NAMALWA (cell line): ENCODE data around the gene PPP4R1.

ENCODE experiments used
- DNase-seq: peaks from one replicate; pipeline ENCODE4 v3.0.0-alpha.2; 2015; ENCODE audit warnings: low spot score

The PPP4R1 gene

DNA sequence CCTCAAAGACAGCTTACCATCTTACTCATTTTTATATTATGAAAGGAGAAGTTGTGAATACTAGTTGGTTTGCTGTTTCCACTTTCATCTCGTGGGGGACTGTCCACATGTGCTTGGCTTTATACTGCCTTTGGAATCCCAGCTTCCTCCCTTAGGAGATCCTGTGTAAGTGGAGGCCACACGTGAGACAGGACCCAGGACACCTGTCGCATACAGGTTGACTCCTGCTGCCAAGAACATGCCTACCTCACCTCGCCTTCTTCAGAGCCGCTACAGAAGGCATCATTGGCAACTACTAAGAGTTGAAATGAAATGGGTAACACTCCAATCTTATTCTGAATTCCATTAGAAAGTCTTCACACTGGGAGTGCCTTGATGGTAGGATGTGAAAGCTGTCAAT is 69.3 kb downstream of the PPP4R1 start:
- DNase-seq = no peak

DNA sequence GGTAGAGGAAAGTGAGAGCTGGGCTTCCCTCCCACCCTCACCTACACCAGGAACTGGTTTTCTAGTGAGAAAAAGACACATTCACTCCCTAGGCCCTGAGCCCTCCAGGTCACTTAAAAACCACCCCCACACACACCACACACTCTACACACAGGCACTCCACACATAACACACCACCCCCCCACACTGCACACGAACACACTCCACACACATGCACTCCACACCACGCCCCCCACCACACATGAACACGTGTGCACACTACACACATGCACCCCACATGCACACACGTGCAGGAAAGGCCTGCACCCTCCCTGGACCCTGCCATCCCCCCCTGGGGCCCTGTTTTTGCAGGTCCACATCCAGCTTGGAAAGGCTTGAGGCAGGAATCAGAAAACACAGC is 71.4 kb downstream of the PPP4R1 start:
- no peak for DNase-seq

DNA sequence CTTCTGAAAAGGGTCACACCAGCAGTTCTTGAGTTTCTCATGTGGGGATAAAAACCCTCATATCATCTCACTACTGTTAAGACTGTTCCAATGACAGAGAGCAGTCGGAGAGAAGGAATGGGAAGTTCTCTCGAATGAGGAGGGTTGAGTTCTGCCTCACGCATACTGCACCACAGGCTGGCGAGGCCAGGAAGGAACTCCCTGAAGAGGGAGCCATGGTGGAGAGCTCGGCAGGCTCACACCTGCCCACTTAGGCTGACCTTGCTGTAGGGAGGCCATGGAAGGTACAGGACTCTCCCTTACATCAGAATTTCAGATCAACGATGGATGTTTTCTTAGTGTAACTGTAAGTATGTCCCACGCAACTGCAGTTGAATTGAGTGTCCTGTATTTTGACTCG is 74.4 kb downstream of the PPP4R1 start:
- no peak for DNase-seq

DNA sequence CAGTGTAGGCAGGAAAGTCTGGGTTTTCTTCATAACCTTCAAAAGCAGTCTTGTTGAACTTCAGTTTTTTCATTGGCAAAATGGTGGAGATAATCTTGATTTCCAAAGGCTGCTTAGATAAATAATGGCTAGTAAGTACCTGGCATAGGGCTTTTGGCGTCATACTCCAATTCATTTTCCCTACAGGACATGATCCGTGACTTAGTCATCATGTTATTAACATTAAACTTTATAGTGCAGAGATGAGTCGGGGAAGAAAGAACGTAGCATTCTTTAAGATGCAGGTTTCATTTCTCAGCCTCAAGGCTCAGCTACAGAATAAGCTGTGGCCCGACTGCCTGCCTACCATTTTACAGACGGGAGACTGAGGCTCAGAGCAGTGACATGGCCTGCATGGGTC is 75.1 kb downstream of the PPP4R1 start:
- no peak for DNase-seq

DNA sequence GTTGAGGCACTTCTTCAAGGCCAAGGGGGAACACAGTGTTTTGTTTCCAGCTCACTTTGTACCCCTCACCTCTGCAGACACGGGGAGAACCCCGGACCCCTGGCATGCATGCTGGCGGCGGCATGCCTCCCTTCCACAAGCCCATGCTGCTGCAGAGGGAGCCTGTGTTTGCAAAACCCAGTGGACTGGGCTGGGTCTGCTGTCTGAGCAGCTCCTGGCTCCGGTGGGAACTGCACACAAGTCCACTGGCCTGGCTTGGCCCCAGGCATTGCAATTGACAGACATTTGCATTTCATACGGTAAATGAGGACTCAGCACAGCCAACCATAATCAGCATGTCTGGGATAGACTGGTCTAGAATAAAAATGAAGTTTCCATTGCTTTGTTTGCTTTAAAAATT is 76.7 kb downstream of the PPP4R1 start:
- DNase-seq = no peak

DNA sequence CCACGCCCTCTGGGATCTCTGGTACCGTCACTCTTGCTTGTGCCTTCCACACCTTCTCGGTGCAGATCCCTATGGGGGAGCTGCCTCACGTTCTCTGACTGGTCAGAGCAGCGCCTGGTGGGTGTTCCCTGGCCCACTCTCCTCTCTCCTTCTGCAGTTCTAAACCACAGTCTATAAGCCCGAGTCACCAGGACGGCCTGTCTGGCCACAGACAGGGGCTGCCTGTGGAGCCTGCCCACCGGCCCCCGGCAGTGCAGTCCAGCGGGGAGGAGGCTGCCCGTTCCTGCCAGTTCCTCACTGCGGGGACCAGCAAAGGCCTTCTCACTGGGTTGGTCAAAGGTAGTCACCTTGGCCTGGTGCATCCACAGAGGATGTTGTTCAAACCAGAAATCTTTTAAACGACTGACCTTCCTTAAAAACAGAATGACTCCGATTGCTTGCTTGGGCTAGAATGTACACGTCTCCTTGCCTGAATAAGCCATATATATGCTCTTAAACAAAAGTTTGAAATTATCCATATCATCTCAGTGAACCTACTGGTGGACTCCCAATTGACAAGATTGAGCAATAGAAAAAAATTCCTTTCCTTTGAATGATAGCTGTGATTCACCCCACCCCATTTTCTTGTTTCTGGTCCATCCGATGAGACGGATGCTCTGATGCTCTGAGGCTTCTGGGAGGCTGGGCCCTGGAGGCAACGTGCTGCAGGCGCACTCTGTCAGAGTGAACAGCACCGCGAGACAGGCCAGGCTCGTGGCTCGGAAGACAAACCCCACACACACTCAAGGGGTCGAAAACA is 77.8 kb downstream of the PPP4R1 start:
- no peak for DNase-seq

DNA sequence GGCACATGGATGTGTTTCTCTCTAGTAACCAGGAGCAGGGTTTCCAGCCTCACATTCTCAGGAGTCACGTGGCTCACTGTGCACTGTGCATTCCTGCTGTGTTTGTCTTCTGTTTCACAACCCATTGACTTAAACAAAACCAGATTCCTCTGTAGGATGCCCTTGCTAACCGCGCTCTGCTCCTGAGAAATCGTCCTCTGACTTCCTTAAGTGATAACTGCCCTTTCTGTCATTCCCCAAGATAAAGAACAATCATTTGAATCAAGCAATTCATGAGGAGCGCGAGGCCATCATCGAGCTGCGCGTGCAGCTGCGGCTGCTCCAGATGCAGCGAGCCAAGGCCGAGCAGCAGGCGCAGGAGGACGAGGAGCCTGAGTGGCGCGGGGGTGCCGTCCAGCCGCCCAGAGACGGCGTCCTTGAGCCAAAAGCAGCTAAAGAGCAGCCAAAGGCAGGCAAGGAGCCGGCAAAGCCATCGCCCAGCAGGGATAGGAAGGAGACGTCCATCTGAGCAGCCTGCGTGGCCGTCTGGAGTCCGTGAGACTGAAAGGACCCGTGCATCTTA is 78.8 kb downstream of the PPP4R1 start:
- no peak for DNase-seq

DNA sequence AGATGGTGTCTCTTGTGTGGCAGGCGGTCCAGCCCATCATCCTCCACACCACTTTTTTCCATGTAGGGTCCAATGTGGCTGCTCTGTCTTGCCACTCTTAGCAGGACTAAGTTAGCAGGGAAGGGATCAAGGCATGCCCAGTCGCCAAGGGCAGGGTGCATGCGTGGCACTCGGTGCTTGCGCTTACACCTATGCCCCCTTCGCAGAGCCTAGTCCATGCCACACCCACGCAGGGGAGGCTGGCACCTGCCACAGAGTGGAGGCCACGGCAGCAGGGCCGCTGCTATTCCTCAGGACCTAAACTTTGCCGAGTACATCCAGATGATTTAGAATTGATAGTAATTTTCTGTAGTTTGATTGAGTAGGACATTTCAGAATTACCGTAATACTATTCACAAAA is 79.5 kb downstream of the PPP4R1 start:
- DNase-seq = no peak

DNA sequence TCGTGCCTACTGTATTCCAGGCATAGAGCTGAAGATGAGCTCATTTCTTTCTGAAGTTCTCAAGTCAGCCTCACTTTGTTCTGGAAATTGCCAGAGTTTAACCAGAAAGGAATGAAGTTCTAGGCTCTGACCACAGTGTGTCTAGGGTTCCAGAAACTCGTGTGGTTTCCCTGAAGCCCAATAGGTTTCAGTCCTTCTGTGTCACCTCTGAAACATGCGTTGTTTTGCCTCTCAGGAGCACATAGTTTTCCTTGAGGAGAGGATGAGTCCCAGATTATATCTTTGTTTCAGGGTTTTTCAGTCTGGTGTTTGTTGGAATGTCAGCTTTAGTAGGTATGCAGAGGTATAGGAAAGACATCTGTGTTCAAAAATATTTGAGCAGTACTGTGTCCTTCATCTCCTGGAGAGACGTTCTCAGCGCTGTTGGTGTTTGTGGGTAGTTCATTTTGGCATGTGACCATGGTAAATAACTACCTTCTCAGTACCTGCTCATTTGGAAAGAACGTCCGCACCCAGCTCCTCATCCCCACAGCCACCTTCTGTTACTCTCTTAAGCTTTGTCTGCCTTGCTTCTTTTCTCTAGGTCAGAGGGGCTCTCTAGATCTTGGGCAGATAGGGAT is 82.5 kb downstream of the PPP4R1 start:
- no peak for DNase-seq

DNA sequence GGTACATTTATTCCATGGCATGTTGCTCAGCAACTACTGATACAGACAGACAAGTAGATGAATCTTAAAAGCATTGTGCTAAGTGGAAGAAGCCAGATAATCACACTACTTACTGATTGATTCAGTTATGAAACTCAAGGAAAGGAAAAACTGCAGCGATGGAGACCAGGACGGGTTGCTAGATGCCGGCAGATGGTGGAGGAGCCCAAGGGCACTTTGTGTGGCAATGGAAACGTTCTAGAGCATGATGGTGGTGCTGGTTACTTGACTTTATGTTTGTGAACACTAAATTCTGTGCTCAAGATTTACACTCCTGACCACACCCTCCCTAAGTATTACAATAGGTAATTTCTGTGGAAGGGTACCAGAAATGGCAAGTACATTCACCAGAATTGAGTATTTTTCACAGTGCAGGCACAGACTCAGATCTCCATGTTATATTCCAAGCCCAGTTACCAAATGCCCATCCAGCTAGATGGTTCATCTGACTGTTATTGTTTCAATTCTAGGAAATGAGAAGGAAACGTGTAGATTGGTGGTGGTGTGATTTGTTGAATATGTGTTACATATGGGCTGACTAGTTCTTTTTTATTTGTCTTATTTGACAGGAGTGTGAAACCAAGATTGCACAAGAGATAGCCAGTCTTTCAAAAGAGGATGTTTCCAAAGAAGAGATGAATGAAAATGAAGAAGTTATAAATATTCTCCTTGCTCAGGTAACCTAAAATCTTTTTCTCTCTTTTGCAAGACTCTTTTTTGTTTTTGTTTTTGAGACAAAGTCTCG is 83.9 kb downstream of the PPP4R1 start:
- no peak for DNase-seq

DNA sequence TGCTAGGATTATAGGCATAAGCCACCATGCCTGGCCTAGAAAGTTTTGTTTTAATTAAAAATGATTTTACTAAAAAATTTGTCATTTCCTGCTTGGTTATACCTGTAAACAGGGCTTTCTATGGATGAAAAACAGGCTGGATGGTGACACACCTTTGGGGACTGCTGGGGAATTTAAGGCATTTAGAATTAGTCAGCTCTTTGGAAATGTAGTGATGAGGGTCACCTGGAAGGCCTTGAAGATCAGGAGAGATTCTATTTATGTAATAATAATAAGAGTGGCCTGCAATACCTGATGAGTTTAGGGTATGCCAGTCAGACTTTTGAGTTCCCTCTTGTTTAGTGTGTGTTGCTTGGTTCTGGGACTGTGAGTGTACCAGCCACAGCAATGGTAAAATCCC is 87.9 kb downstream of the PPP4R1 start:
- no peak for DNase-seq

DNA sequence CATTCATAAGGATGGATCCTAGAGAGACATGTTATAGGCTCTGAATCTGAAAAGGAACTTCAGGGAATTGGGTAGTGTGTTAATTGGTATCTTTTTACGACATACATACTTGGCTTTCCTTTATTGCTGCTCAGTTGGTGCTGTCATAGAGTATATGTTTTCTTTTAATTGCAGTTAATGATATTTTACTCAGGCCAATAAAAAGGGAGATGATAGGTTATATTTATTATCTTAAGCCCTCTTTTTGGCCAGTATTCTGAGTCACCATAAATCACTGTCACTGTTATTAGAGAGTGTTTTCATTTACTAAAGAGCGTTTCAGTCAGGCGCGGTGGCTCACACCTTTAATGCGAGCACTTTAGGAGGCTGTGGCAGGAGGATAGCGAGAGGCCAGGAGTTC is 91.4 kb downstream of the PPP4R1 start:
- no peak for DNase-seq

DNA sequence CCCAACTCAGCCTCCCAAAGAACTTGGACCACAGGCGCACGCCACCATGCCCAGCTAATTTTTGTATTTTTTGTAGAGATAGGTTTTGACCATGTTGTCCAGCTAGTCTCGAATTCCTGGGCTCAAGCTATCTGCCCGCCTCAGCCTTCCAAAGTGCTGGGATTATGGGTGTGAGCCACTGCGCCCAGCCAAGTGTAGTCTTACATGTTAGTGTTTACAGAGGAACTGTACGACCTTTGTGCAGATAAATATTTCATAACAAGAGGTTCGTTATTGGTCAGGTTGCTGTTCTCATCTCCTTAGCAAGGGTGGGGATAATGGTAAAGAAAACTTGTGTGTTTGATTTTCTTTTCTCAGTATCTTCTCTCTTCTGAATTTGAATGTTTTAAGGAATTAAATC is 92.6 kb downstream of the PPP4R1 start:
- DNase-seq = no peak

DNA sequence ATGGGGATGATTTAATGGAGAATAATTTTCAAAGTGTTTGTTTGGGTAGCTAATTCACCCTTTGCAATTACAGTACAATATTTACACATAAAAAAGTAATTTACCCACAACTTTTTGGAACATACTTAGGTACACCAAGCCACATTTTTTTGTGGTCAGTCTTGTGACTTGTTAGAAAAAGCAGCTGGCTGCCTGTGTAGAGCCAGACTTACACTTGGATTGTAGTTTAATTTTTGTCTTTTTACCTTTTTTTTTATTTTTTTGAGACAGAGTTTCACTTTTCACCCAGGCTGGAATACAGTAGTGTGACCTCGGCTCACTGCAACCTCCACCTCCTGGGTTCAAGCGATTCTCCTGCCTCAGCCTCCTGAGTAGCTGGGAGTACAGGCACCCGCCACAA is 93.7 kb downstream of the PPP4R1 start:
- DNase-seq = no peak

DNA sequence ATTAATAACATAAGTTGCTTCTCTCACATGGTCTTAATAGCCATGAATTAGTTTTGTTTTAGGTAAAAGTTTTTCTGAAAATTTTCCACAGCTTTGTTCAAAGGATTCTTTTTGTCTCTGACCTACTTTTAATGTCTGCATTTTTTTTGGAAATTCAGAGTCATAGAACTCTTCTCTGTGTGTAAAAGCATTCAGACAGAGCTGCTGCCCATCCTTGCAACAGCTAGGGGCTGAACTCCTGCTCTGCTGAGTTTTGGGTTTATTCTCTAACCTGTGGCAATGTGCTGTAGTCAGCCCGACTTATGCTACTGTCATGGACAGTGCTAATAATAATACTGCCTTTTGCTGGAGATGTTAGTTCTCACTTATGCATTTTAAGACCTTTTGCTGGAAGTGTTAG is 95.0 kb downstream of the PPP4R1 start:
- DNase-seq = no peak

DNA sequence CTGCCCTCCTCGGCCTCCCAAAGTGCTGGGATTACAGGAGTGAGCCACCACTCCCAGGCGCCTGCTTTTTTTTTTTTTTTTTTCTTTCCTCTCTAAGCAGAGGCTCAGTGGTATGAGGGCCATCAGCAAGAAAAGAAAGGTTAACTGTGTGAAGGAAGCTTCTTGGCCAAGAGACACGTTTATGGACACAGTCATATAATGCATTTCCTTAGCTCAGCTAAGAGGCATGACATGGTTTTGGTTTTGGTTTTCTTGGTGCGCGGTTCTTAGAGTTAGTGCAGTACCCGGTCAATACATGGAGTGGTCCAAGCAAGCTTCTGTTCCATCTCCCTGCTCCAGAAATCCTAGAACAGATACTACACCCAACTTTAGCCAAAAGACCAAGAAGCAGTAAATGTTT is 96.5 kb downstream of the PPP4R1 start:
- DNase-seq = no peak

DNA sequence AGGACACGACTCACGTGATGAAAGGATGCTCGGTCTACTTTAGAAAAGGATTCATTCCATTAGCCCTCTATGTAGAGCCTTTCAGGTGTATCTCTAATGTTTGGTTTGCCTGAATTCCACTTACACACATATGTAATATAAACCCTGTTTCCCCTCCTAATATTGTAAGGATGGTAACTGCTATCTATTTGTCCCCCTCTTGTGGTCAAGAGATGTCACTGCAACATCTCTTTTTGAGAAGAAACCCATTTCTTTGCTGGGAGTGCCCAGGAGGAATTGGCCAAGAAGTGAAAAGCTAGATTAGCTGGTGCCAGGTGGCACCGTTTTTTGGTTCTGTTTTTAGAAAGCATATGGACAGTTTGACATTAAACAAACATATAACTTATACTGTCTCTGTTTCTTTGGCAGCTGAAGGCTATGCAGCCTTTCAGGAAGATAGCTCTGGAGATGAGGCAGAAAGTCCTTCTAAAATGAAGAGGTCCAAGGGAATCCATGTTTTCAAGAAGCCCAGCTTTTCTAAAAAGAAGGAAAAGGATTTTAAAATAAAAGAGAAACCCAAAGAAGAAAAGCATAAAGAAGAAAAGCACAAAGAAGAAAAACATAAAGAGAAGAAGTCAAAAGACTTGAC is 97.8 kb downstream of the PPP4R1 start:
- peak; percentile 72 for DNase-seq

DNA sequence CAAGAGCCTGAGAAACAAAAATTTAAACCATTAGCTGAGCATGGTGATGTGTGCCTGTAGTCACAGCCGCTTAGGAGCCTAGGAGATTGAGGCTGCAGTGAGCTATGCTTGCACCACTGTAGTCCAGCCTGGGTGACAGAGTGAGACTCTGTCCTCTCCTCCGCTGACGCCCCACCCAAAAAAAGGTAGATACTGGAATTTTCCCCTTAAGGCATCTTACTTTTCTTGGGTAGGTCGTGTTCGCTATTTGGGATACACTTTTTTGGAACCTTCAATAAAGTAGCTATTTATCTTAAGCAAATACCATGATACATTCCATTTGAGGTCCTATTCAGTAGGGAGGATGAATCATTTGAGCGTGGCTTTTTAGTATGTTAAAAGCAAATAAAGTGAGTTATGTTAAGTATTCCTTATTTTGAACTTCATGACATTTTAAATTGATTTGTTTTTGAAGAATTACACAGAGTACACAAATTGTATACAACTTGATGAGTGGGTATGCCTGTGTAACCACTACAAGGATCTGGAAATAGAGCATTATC is 100.3 kb downstream of the PPP4R1 start:
- DNase-seq = no peak

DNA sequence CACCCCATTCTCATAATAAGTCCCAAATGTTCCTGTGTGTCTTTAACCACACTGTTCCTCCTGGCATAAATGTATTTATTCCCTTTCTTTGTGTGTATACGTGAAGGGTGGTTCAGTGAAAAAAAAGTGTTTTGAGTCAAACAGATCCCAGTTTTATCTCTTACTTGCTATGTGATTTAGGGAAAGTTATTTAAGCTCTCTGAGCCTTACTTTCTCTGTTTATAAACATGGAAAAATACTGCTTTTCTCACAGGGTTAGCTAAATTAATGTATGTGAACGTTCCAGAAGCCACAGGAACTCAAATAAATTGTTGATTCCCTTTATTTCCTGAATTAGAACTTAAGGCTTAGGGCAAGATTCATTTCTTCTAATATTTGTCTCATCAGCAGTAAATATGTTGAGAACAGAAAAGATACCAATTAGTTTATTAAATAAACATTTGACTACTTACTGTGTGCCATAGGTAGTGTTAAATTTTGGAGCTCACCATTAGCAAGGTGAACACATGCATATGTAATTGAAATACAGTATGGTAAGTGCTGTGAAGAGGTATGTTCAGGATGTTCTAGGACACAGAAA is 105.8 kb downstream of the PPP4R1 start:
- no peak for DNase-seq

DNA sequence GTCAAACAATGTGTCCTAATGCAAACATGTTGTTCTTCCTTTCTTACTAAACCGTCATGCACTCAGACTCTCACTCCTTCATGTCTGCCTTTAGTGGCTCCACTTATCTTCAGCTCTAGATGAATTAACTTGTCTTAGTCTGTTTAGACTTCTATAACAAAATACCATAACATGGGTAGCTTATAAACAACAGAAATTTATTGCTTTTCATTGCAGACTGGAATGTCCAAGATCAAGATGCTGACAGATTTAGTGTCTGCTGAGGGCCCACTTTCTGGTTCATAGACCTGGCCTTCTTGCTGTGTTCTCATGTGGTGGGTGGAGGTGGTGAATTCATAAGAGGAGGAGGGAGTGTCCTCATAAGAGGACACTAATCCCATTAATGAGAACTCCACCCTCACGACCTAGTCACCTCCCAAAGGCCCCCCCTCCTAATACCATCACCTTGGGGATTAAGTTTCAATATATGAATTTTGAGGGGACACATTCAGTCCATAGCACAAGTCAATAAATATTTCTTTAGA is 106.7 kb downstream of the PPP4R1 start:
- DNase-seq = no peak

DNA sequence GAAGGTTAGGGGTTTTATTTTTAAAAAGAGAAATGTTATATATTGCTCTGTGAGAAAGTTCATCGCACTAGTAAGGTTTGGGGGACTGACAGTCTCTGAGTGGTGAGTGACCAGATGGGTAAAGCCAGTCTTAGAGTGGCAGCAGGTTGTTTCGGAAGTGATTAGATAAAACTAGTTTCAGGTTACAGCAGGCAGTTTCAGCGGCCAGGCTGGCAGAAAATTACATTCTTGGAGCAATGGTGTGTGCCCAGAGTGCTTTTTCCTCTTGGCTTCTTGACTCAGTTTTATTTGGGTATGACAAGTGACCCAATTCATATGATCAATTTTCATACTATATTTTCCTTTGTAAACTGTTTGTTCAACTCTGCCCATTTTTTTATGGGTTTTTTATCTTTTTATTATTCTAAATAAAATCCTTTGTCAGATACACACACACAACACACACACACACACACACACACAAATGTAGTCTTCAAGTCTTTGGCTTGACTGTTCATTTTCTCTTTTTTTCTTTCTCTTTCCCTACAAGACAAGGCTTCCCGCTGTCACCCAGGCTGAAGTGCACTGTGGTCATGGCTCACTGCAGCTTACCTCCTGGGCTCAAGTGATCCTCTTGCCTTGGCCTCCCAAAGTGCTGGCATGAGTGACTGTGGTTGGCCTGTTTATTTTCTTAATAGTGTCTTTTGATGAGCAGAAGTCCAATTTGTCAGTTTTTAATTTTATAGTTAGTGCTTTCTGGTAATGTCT is 108.1 kb downstream of the PPP4R1 start:
- DNase-seq = peak; percentile 9
